IPS-18a (cell line): ENCODE results near the gene ARHGAP22.

Source experiments
- H3K27ac ChIP-seq: one replicate; pipeline ENCODE4 v1.5.1; 2013; ENCODE audit warnings: low read length
- H3K27me3 ChIP-seq: one replicate; pipeline ENCODE4 v1.6.1; 2013; ENCODE audit warnings: mild to moderate bottlenecking, low read length; ENCODE audit not compliant: control insufficient read depth, insufficient read depth
- H3K36me3 ChIP-seq: one replicate; pipeline ENCODE4 v1.6.1; 2013; ENCODE audit warnings: low read depth, low read length; ENCODE audit not compliant: control insufficient read depth
- H3K4me1 ChIP-seq: one replicate; pipeline ENCODE4 v1.6.1; 2013; ENCODE audit warnings: low read depth, low read length; ENCODE audit not compliant: control insufficient read depth
- H3K4me3 ChIP-seq: one replicate; pipeline ENCODE4 v1.5.1; 2013; ENCODE audit warnings: low read length
- H3K9ac ChIP-seq: one replicate; pipeline ENCODE4 v1.6.1; 2013; ENCODE audit warnings: mild to moderate bottlenecking, low read length, moderate library complexity
- H3K9me3 ChIP-seq: one replicate; pipeline ENCODE4 v1.6.1; 2013; ENCODE audit warnings: low read depth, low read length; ENCODE audit not compliant: control insufficient read depth

ARHGAP22 gene

GRCh38 chr10:48398261-48398660 is 206.6 kb downstream of the ARHGAP22 start:
- H3K4me1 ChIP-seq = peaks cover 36% of the 10 kb centered on the region
- no peaks in the 10 kb centered on the region for H3K9me3 ChIP-seq
- no peak overlapping the region for H3K27ac ChIP-seq
- H3K4me3 ChIP-seq = no peak overlapping the region
- H3K36me3 ChIP-seq = no peaks in the 10 kb centered on the region
- no peaks in the 10 kb centered on the region for H3K27me3 ChIP-seq
- H3K9ac ChIP-seq = no peak overlapping the region
